AG04449 (cell line): ENCODE results near the gene PLEKHH1.
"Not testable (repeated sequence)": the region's sequence is repeated elsewhere in the genome, so short reads cannot be mapped to it uniquely, and the experiment has no call there.

Experiments
- CTCF ChIA-PET: fragments of 350-600 bp; formaldehyde crosslinking; extraction: SDS; loops from one replicate; lab custom pipeline; 2021; ENCODE audit warnings: antibody characterized with exemption; lab: Yijun Ruan, JAX
- POLR2A ChIA-PET: fragments of 400-600, 350-600 bp; formaldehyde crosslinking; extraction: SDS; loops from one replicate; lab custom pipeline; 2020; ENCODE audit warnings: antibody characterized with exemption, inconsistent platforms; lab: Yijun Ruan, JAX
- DNase-seq: peaks from one replicate; pipeline ENCODE4 v3.0.0-alpha.2; 2010; ENCODE audit warnings: low read depth, low spot score
- H3K4me3 ChIP-seq: 2 replicates; pipeline ENCODE4 v1.5.1; 2011; ENCODE audit warnings: low read depth, mild to moderate bottlenecking, control low read depth, low read length
- CTCF ChIP-seq: IDR thresholded peaks from one replicate; pipeline ENCODE4 v1.5.1; 2011; ENCODE audit warnings: mild to moderate bottlenecking, moderate library complexity, low read length, control low read depth, inconsistent platforms; ENCODE audit not compliant: insufficient read depth; ENCODE audit errors: missing control alignments

PLEKHH1 gene

GRCh38 chr14:67623114-67623513, 90.0 kb downstream of the PLEKHH1 start:
- no peak for DNase-seq
- POLR2A ChIA-PET: interaction anchor here (1.0 kb wide), 1 partner anchor 13 kb away, joined by 3 read pairs; no protein-coding TSS in a partner anchor
- CTCF ChIA-PET: interaction anchor here (0.5 to 8.4 kb wide), 6 partner anchors 9 to 81 kb away, joined by 3 to 269 read pairs (median 4); no protein-coding TSS in a partner anchor
- TF ChIP-seq CTCF: no peak
- no peak overlapping the region for H3K4me3 ChIP-seq

- H3K4me3 ChIP-seq, CTCF ChIA-PET, DNase-seq, POLR2A ChIA-PET: not testable (repeated sequence)
Measured at GRCh38 chr14:67626131-67626530, 93.0 kb downstream of the PLEKHH1 start.

- no peak for TF ChIP-seq CTCF
- H3K4me3 ChIP-seq: no peak overlapping the region
- DNase-seq: no peak
- CTCF ChIA-PET: interaction anchor here (0.6 to 2.3 kb wide), 5 partner anchors 8 to 115 kb away, joined by 3 to 10 read pairs (median 6); partner anchors contain the start of gene ARG2
- POLR2A ChIA-PET: no interaction called here
Measured at GRCh38 chr14:67627519-67627918, 94.4 kb downstream of the PLEKHH1 start.

- no peak for DNase-seq
- no peak overlapping the region for H3K4me3 ChIP-seq
- ChIA-PET POLR2A (no interaction called here), CTCF (interaction anchor here (0.6 to 2.5 kb wide), 4 partner anchors 11 to 74 kb away, joined by 3 to 13 read pairs (median 6); partner anchors contain the start of genes ARG2 and PIGH)
- TF ChIP-seq CTCF: no peak
Measured at GRCh38 chr14:67630186-67630585, 97.1 kb downstream of the PLEKHH1 start.

GRCh38 chr14:67630938-67631337, 97.8 kb downstream of the PLEKHH1 start:
- POLR2A ChIA-PET: no interaction called here
- CTCF ChIA-PET: interaction anchor here (0.6 to 2.5 kb wide), 6 partner anchors 11 to 73 kb away, joined by 3 to 13 read pairs (median 4); partner anchors contain the start of genes ARG2 and PIGH
- DNase-seq: no peak
- no peak overlapping the region for H3K4me3 ChIP-seq
- TF ChIP-seq CTCF: no peak

GRCh38 chr14:67633451-67634147, 100.5 kb downstream of the PLEKHH1 start:
- TF ChIP-seq CTCF: no peak
- ChIA-PET CTCF (interaction anchor here (0.7 kb wide), 1 partner anchor 13 kb away, joined by 3 read pairs; no protein-coding TSS in a partner anchor), POLR2A (no interaction called here)
- DNase-seq: no peak
- H3K4me3 ChIP-seq: no peak overlapping the region
